PFSK-1 (cell line): ENCODE measurements around the gene ADGRL3.

Experiments
- FOXP2 ChIP-seq: optimal IDR thresholded peaks from 2 replicates; pipeline ENCODE3; 2011; ENCODE audit warnings: borderline replicate concordance, control low read depth, inconsistent platforms; ENCODE audit not compliant: insufficient read depth; ENCODE audit errors: extremely low read length, extremely low read depth
- POLR2AphosphoS5 ChIP-seq: IDR thresholded peaks from 2 replicates; pipeline ENCODE4 v1.6.1; 2012; ENCODE audit warnings: low read depth, mild to moderate bottlenecking, control low read depth, low read length, moderate library complexity
- REST ChIP-seq, 2 experiments: IDR thresholded peaks; 2 replicates each; pipeline versions ENCODE4 v1.6.1 to v1.8.0; 2011 to 2012; ENCODE audit warnings: low read depth in 2 of 2, low read length in 2 of 2, control low read depth in 1 of 2, inconsistent platforms in 1 of 2, mild to moderate bottlenecking in 1 of 2, moderate library complexity in 1 of 2; ENCODE audit not compliant: insufficient read depth in 1 of 2
- SIN3A ChIP-seq: IDR thresholded peaks from 2 replicates; pipeline ENCODE4 v1.6.1; 2012; ENCODE audit warnings: mild to moderate bottlenecking, low read length, moderate library complexity, borderline replicate concordance; ENCODE audit not compliant: insufficient read depth
- TAF1 ChIP-seq: IDR thresholded peaks from 2 replicates; pipeline ENCODE4 v1.6.1; 2012; ENCODE audit warnings: low read length, control low read depth, borderline replicate concordance; ENCODE audit not compliant: insufficient read depth

Gene ADGRL3

GRCh38 chr4:61531188-61531587, 331.1 kb downstream of the ADGRL3 start:
- no peak for TF ChIP-seq SIN3A
- TF ChIP-seq TAF1, result no peak
- no peak for TF ChIP-seq POLR2AphosphoS5
- TF ChIP-seq FOXP2, result no peak
- TF ChIP-seq REST (IDR thresholded peaks at IDR 0.05; ENCODE audit: insufficient read depth in 1 of 2, low read depth in 2 of 2, low read length in 2 of 2), result no peak

- TF ChIP-seq SIN3A (no peak), FOXP2 (no peak), POLR2AphosphoS5 (no peak), TAF1 (no peak), REST (IDR thresholded peaks at IDR 0.05; ENCODE audit: insufficient read depth in 1 of 2, low read depth in 2 of 2, low read length in 2 of 2) (no peak)
These were observed 332.3 kb downstream of the ADGRL3 start for GRCh38 chr4:61532336-61533000.

- TF ChIP-seq TAF1 (no peak), FOXP2 (no peak), POLR2AphosphoS5 (no peak), SIN3A (no peak), REST (IDR thresholded peaks at IDR 0.05; ENCODE audit: insufficient read depth in 1 of 2, low read depth in 2 of 2, low read length in 2 of 2) (no peak)
These were observed 333.0 kb downstream of the ADGRL3 start for GRCh38 chr4:61533140-61533539.

- TF ChIP-seq REST (IDR thresholded peaks at IDR 0.05; ENCODE audit: insufficient read depth in 1 of 2, low read depth in 2 of 2, low read length in 2 of 2) (no peak), SIN3A (no peak), FOXP2 (no peak), POLR2AphosphoS5 (no peak)
These were observed 340.8 kb downstream of the ADGRL3 start for GRCh38 chr4:61540944-61541343.

- TF ChIP-seq TAF1 (no peak), POLR2AphosphoS5 (no peak), FOXP2 (no peak), SIN3A (no peak), REST (IDR thresholded peaks at IDR 0.05; ENCODE audit: insufficient read depth in 1 of 2, low read depth in 2 of 2, low read length in 2 of 2) (no peak)
These were observed 341.3 kb downstream of the ADGRL3 start for GRCh38 chr4:61541459-61541858.
